Hepatocyte (in vitro differentiated cells): ENCODE measurements around the gene ABHD3.

ENCODE experiments used
- CTCF ChIP-seq: fragments of 200-600 bp; sonication (generic); IDR thresholded peaks from 2 replicates; pipeline ENCODE4 v1.5.1; 2016; ENCODE audit warnings: antibody characterized with exemption, mild to moderate bottlenecking; ENCODE audit not compliant: poor library complexity
- EZH2 ChIP-seq: fragments of 200-600 bp; sonication (generic); IDR thresholded peaks from 2 replicates; pipeline ENCODE4 v1.6.1; 2016; ENCODE audit warnings: antibody characterized with exemption, mild to moderate bottlenecking, borderline replicate concordance
- EZH2phosphoT487 ChIP-seq: fragments of 200-600 bp; sonication (generic); IDR thresholded peaks from one replicate; pipeline ENCODE4 v1.6.1; 2018; ENCODE audit warnings: antibody characterized with exemption, mild to moderate bottlenecking, low read depth, moderate library complexity; ENCODE audit not compliant: unreplicated experiment, severe bottlenecking

DNA sequence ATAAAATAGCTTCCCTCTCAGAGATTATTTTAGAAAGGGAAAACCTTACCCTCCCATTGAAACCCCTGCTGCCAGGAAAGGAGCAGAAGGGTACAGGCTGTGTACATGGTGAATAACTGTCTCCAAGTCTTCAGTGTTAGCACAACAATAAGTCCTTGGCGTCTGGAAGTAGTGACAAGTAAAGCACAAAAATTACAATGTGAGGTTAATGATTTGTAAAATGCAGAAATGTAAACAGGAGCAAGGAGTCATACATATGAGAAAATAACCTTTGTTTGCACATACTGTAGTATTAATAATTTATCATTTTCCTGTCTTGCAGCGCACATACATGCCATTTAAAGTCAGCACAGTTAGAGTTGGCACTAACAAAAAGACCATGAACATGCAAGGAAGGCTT lies 40.5 kb downstream of the ABHD3 start:
- TF ChIP-seq CTCF (no peak), EZH2 (no peak), EZH2phosphoT487 (no peak)
